Calu3 (cell line): ENCODE measurements around the gene SEPTIN5. TPM values are rescaled to one million over a fixed set of nuclear protein-coding genes. Genes with fewer than 3 reads are reported as not detected.

Experiments
- BruUV-seq: library from RNA; stranded (reverse); fragments of 400-500 nt; replicated peaks from 2 replicates; lab custom pipeline; 2021; lab: Mats Ljungman, UMichigan
- CTCF ChIA-PET: fragments of 300-600 bp; sonication (Branson Sonifier 250); formaldehyde crosslinking; loops from one replicate; lab custom pipeline; 2022; ENCODE audit warnings: antibody characterized with exemption; lab: Charles Lee
- DNase-seq: peaks from one replicate; pipeline ENCODE4 v3.0.0; 2022
- H3K27ac Mint-ChIP-seq: one replicate; pipeline ENCODE4 v1.8.0; 2022; ENCODE audit warnings: mixed read lengths; ENCODE audit not compliant: unreplicated experiment
- H3K27me3 Mint-ChIP-seq: one replicate; pipeline ENCODE4 v1.8.0; 2022; ENCODE audit warnings: mixed read lengths; ENCODE audit not compliant: unreplicated experiment
- H3K36me3 Mint-ChIP-seq: one replicate; pipeline ENCODE4 v1.8.0; 2022; ENCODE audit warnings: mild to moderate bottlenecking, moderate library complexity, mixed read lengths; ENCODE audit not compliant: insufficient read depth, unreplicated experiment
- H3K4me1 Mint-ChIP-seq: one replicate; pipeline ENCODE4 v1.8.0; 2022; ENCODE audit warnings: mild to moderate bottlenecking, low read depth, mixed read lengths; ENCODE audit not compliant: unreplicated experiment
- H3K4me3 Mint-ChIP-seq: one replicate; pipeline ENCODE4 v1.8.0; 2022; ENCODE audit warnings: mild to moderate bottlenecking, low read depth, moderate library complexity, mixed read lengths; ENCODE audit not compliant: unreplicated experiment
- H3K9me3 Mint-ChIP-seq: one replicate; pipeline ENCODE4 v1.8.0; 2022; ENCODE audit warnings: low read depth, mixed read lengths; ENCODE audit not compliant: unreplicated experiment
- intact Hi-C: fragments of 100-400 bp; cut with micrococcal nuclease; formaldehyde crosslinking; loops from one replicate; pipeline ENCODE4 v1.10.0; 2022; ENCODE audit not compliant: unreplicated experiment
- total RNA-seq: library from RNA; stranded (reverse); gene quantifications from 2 replicates; pipeline ENCODE4 v1.2.3, GENCODE V29; 2022
- TF ChIP-seq, protein P1 (sequence below): fragments of 200-600 bp; IDR thresholded peaks from one replicate; pipeline ENCODE4 v1.8.0; 2022; ENCODE audit warnings: antibody characterized with exemption; ENCODE audit not compliant: unreplicated experiment

Gene SEPTIN5
- total RNA-seq, 1 experiment from 2014 or later = 3.3 TPM

- no peak overlapping the region for H3K27ac Mint-ChIP-seq
- no peaks in the 10 kb centered on the region for H3K36me3 Mint-ChIP-seq
- no TSS peak for BruUV-seq
- no peak overlapping the region for H3K4me3 Mint-ChIP-seq
- CTCF ChIA-PET = interaction anchor here (0.7 kb wide), 1 partner anchor 846 kb away, joined by 3 read pairs; no protein-coding TSS in a partner anchor
- intact Hi-C loops = no loop called here
- TF ChIP-seq, protein P1, sequence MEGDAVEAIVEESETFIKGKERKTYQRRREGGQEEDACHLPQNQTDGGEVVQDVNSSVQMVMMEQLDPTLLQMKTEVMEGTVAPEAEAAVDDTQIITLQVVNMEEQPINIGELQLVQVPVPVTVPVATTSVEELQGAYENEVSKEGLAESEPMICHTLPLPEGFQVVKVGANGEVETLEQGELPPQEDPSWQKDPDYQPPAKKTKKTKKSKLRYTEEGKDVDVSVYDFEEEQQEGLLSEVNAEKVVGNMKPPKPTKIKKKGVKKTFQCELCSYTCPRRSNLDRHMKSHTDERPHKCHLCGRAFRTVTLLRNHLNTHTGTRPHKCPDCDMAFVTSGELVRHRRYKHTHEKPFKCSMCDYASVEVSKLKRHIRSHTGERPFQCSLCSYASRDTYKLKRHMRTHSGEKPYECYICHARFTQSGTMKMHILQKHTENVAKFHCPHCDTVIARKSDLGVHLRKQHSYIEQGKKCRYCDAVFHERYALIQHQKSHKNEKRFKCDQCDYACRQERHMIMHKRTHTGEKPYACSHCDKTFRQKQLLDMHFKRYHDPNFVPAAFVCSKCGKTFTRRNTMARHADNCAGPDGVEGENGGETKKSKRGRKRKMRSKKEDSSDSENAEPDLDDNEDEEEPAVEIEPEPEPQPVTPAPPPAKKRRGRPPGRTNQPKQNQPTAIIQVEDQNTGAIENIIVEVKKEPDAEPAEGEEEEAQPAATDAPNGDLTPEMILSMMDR = no peak
- H3K27me3 Mint-ChIP-seq = peaks cover 56% of the 10 kb centered on the region
- peak; percentile 64 for DNase-seq
- no peaks in the 10 kb centered on the region for H3K9me3 Mint-ChIP-seq
- H3K4me1 Mint-ChIP-seq = peaks cover 30% of the 10 kb centered on the region
These were observed 26.6 kb upstream of the SEPTIN5 start for GRCh38 chr22:19687561-19688300.

DNA sequence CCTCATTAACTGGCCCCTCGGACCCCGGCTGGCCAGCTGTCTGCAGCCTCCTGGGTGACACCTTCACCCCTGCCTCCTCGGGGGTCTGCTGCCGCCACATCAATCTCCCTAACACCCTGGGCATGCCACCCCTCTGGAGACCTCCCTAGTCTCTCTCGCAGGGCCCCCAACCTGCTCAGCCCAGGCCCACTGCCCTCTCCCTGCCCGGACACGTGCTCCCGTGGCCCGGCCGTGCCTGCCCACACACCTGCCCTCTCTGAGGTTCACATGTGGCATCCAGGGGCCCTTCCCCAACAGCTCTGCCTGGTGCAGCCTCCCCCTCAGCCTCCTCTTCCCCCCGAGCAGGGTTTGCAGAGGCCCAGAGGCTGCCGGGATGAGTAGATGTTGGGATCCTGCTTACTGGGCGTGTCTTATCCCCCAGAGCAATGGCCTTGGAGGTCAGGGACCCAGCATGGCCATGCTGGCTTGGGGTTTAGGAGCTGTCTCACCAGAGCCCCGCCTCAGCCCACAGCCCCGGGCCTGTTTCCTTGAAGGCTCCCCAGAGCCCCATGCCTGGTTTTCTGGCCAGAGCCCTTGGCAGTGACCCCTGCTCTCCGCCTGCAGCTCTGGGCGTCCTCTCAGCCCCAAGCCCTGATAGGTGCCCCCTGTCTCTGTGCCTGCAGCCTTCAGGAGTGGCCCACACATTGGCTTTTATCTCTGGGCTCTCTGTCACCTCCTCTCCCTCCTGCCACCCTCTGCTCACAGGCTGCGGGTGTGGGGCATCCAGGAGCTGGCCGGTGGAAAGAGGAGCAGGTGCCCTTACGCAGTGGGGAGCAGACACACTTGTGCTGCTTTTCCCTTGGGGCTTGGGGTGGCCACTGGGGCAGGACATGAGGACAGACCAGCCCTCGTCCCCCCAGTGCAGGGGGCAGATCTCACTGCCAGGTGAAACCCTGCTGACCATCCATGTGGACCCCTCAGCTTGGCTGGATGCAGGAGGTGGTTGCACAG, 25.7 kb upstream of the SEPTIN5 start:
- DNase-seq = no peak
- intact Hi-C loops = no loop called here
- CTCF ChIA-PET = no interaction called here
- Mint-ChIP-seq H3K36me3 (no peaks in the 10 kb centered on the region), H3K4me3 (no peak overlapping the region), H3K4me1 (peaks cover 26% of the 10 kb centered on the region), H3K9me3 (no peaks in the 10 kb centered on the region), H3K27me3 (peaks cover 47% of the 10 kb centered on the region), H3K27ac (no peak overlapping the region)
- TF ChIP-seq, protein P1 = no peak
- BruUV-seq = no TSS peak

- Mint-ChIP-seq H3K36me3 (no peaks in the 10 kb centered on the region), H3K9me3 (no peaks in the 10 kb centered on the region), H3K4me1 (peaks cover 26% of the 10 kb centered on the region), H3K4me3 (no peak overlapping the region), H3K27ac (no peak overlapping the region), H3K27me3 (peaks cover 39% of the 10 kb centered on the region)
- no TSS peak for BruUV-seq
- DNase-seq = no peak
- intact Hi-C loops = no loop called here
- TF ChIP-seq, protein P1 = no peak
- CTCF ChIA-PET = interaction anchor here (0.5 to 0.7 kb wide), 2 partner anchors 11 to 67 kb away, joined by 3 read pairs; no protein-coding TSS in a partner anchor
These were observed 24.9 kb upstream of the SEPTIN5 start for GRCh38 chr22:19689408-19689807.

DNA sequence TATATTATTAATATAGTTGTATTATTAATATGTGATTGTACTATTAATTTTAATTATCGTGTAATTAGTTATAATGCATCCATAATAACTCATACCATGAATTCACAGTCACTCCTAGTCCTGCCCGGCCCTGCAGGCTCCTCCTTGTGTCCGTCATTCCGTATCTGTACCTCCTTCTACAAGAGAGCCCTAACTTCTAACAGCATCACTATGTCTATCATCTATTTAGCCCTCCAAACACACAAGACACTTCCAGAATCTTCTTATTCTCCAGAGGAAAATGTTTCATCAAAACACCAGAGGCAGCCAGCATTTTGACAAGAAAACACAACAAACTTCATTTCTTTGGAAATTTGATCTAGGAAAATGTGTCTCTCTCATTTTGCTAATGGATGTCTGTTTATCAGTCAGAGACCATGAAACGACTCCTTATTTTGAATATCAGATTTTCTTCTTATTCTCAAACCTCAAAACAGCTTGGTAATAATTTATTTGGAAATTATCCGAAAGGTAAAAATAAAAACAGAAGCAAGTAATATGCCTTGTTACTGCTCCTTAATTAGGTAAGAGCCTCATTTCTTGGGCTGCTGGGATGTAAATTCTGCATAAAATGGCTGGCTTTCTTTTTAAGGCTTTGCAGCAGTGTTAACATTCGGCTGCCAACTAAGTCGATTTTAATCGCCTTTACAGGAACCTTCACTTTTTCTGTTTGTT, 23.1 kb upstream of the SEPTIN5 start:
- Mint-ChIP-seq H3K27me3 (peaks cover 35% of the 10 kb centered on the region), H3K4me1 (peaks cover 26% of the 10 kb centered on the region), H3K9me3 (no peaks in the 10 kb centered on the region), H3K36me3 (no peaks in the 10 kb centered on the region), H3K27ac (no peak overlapping the region), H3K4me3 (peak overlapping the region; percentile 52)
- DNase-seq = no peak
- TF ChIP-seq, protein P1 = no peak
- BruUV-seq = no TSS peak
- CTCF ChIA-PET = interaction anchor here (0.5 to 1.3 kb wide), 4 partner anchors 11 to 27 kb away, joined by 3 to 7 read pairs (median 4); no protein-coding TSS in a partner anchor
- intact Hi-C loops = no loop called here
